Motor neuron (in vitro differentiated cells): ENCODE data around the gene CEACAM19. TPM values are rescaled to one million over a fixed set of nuclear protein-coding genes. Genes with fewer than 3 reads are reported as not detected.
A peak's percentile ranks its signal among the peaks of the same experiment; 100 is the strongest.
"Not testable (repeated sequence)": the region's sequence is repeated elsewhere in the genome, so short reads cannot be mapped to it uniquely, and the experiment has no call there.

Experiments used
- ATAC-seq, 8 experiments: fragments of 200-7000 bp; cut with Tn5 transposase; replicated peaks in 6 of 8; 2 replicates each; pipeline ENCODE4 v1.8.0; 2021; ENCODE audit warnings: mild to moderate bottlenecking in 8 of 8, moderate library complexity in 8 of 8
- H3K27ac ChIP-seq, 2 donors: fragments of 250-450 bp; sonication (Bioruptor Pico); 2 replicates each; pipeline ENCODE4 v1.9.0; 2021; ENCODE audit warnings: antibody characterized with exemption in 2 of 2, mild to moderate bottlenecking in 2 of 2, moderate library complexity in 1 of 2
- H3K4me1 ChIP-seq, 2 donors: fragments of 250-450 bp; sonication (Bioruptor Pico); replicated peaks in 1 of 2; 2 replicates each; pipeline ENCODE4 v1.6.1; 2021; ENCODE audit warnings: antibody characterized with exemption in 2 of 2, mild to moderate bottlenecking in 2 of 2, moderate library complexity in 1 of 2
- H3K4me3 ChIP-seq, 5 donors: fragments of 250-450 bp; sonication (Bioruptor Pico); 2 replicates each; pipeline ENCODE4 v1.9.0; 2021; ENCODE audit warnings: antibody characterized with exemption in 5 of 5, mild to moderate bottlenecking in 5 of 5, moderate library complexity in 4 of 5
- WGBS, 10 experiments: fragments of 450-650 bp; shearing (Covaris generic); methylation state at CpG; one replicate each; pipeline ENCODE4 v1.0.0; 2022; 5-methylcytosine and 5-hydroxymethylcytosine counted together
- in situ Hi-C, 9 experiments: fragments of 400-800 bp; cut with MboI; loops; one replicate each; pipeline ENCODE4 v1.15.0; 2021; ENCODE audit warnings: low sequenced_read_pairs in 9 of 9, low pct_unique_long_range_greater_than_20kb in 2 of 9; ENCODE audit not compliant: unreplicated experiment in 9 of 9
- total RNA-seq, 8 experiments: library from RNA; unstranded; fragments of 300-600 nt; gene quantifications; 2 replicates each; pipeline versions ENCODE4 v1.2.3 to v1.2.4, GENCODE V29; 2022

Gene CEACAM19
- total RNA-seq, 8 experiments from 2014 or later, result 0.96 to 6.2 (median 2.2) TPM

- no peak overlapping the region for H3K27ac ChIP-seq
- in situ Hi-C loops, result no loop called here
- WGBS, 10 experiments, result 17 to 100% (median 100%) methylated on average over 1 to 4 of the region's 15 CpGs; no CpG with 5 or more reads in 5 of the 10 experiments
- no peak overlapping the region for H3K4me3 ChIP-seq
- H3K4me1 ChIP-seq, result no peaks in the 10 kb centered on the region
- ATAC-seq, result no peak
Observed at GRCh38 chr19:44701228-44701627, 29.9 kb downstream of the CEACAM19 start.

GRCh38 chr19:44702551-44703176 is 31.4 kb downstream of the CEACAM19 start:
- no peak for ATAC-seq
- no peak overlapping the region for H3K4me3 ChIP-seq
- no peaks in the 10 kb centered on the region for H3K4me1 ChIP-seq
- in situ Hi-C loops, result no loop called here
- WGBS, 10 experiments, result 29 to 84% (median 67%) methylated on average over 1 to 6 of the region's 17 CpGs; no CpG with 5 or more reads in 5 of the 10 experiments
- no peak overlapping the region for H3K27ac ChIP-seq

- WGBS, 10 experiments, result 40 to 95% (median 87%) methylated on average over 1 to 4 of the region's 28 CpGs; no CpG with 5 or more reads in 5 of the 10 experiments
- in situ Hi-C loops, result no loop called here
- ATAC-seq, result no peak
Observed at GRCh38 chr19:44703336-44704078, 32.2 kb downstream of the CEACAM19 start.

GRCh38 chr19:44704982-44705381 is 33.7 kb downstream of the CEACAM19 start:
- H3K4me3 ChIP-seq, result no peak overlapping the region
- in situ Hi-C loops, result no loop called here
- WGBS, 10 experiments, result 0 to 88% (median 80%) methylated on average over 1 of the region's 1 CpG; no CpG with 5 or more reads in 5 of the 10 experiments
- no peak overlapping the region for H3K27ac ChIP-seq
- no peak for ATAC-seq
- H3K4me1 ChIP-seq, result no peaks in the 10 kb centered on the region

More at GRCh38 chr19:44703336-44704078, 32.2 kb downstream of the CEACAM19 start:
- Histone ChIP-seq H3K4me1 (no peaks in the 10 kb centered on the region), H3K27ac (no peak overlapping the region), H3K4me3 (no peak overlapping the region)

- no peak for ATAC-seq
- WGBS, 10 experiments, result 57 to 100% (median 80%) methylated on average over 1 to 8 of the region's 12 CpGs; no CpG with 5 or more reads in 3 of the 10 experiments
- in situ Hi-C loops, result no loop called here
Observed at GRCh38 chr19:44705502-44706010, 34.3 kb downstream of the CEACAM19 start.

GRCh38 chr19:44706506-44707236 is 35.4 kb downstream of the CEACAM19 start:
- 0 to 70% (median 60%) methylated on average over 1 to 4 of the region's 6 CpGs; no CpG with 5 or more reads in 5 of the 10 experiments for WGBS, 10 experiments
- in situ Hi-C loops, result no loop called here
- H3K4me1 ChIP-seq, result no peaks in the 10 kb centered on the region
- no peak overlapping the region for H3K4me3 ChIP-seq
- ATAC-seq, result no peak
- no peak overlapping the region for H3K27ac ChIP-seq

More at GRCh38 chr19:44705502-44706010, 34.3 kb downstream of the CEACAM19 start:
- no peak overlapping the region for H3K27ac ChIP-seq
- no peaks in the 10 kb centered on the region for H3K4me1 ChIP-seq
- no peak overlapping the region for H3K4me3 ChIP-seq

- no peak for ATAC-seq
- in situ Hi-C loops, result no loop called here
- 52 to 91% (median 87%) methylated on average over 3 to 14 of the region's 20 CpGs; no CpG with 5 or more reads in 5 of the 10 experiments for WGBS, 10 experiments
Observed at GRCh38 chr19:44707794-44708193, 36.5 kb downstream of the CEACAM19 start.

GRCh38 chr19:44708940-44709339 is 37.7 kb downstream of the CEACAM19 start:
- no peak for ATAC-seq
- no peak overlapping the region for H3K4me3 ChIP-seq
- H3K4me1 ChIP-seq, result no peaks in the 10 kb centered on the region
- WGBS, 10 experiments, result 0 to 40% methylated on average over 1 of the region's 5 CpGs; no CpG with 5 or more reads in 8 of the 10 experiments
- H3K27ac ChIP-seq, result no peak overlapping the region
- in situ Hi-C loops, result no loop called here

More at GRCh38 chr19:44707794-44708193, 36.5 kb downstream of the CEACAM19 start:
- Histone ChIP-seq H3K27ac (no peak overlapping the region), H3K4me3 (no peak overlapping the region), H3K4me1 (no peaks in the 10 kb centered on the region)

- in situ Hi-C loops, H3K4me3 ChIP-seq, H3K4me1 ChIP-seq, H3K27ac ChIP-seq, ATAC-seq: not testable (repeated sequence)
- WGBS, 10 experiments, result 60 to 100% methylated on average over 1 of the region's 4 CpGs; no CpG with 5 or more reads in 8 of the 10 experiments
Observed at GRCh38 chr19:44709434-44710266, 38.4 kb downstream of the CEACAM19 start.

- WGBS, 10 experiments, result 20 to 100% (median 87%) methylated on average over 1 to 3 of the region's 14 CpGs; no CpG with 5 or more reads in 6 of the 10 experiments
- H3K4me3 ChIP-seq, result no peak overlapping the region
- no peak for ATAC-seq
- no peaks in the 10 kb centered on the region for H3K4me1 ChIP-seq
- H3K27ac ChIP-seq, result no peak overlapping the region
- in situ Hi-C loops, result no loop called here
Observed at GRCh38 chr19:44710483-44710882, 39.2 kb downstream of the CEACAM19 start.

GRCh38 chr19:44712864-44713515 is 41.7 kb downstream of the CEACAM19 start:
- peak in 2 of 8 experiments; percentile 26 to 50 for ATAC-seq
- in situ Hi-C loops, result no loop called here
- Histone ChIP-seq H3K4me1 (no peaks in the 10 kb centered on the region), H3K27ac (no peak overlapping the region), H3K4me3 (no peak overlapping the region)
- whole genome bisulfite sequencing, 10 experiments, result 0 to 100% (median 23%) methylated on average over 1 to 4 of the region's 4 CpGs; no CpG with 5 or more reads in 2 of the 10 experiments
